GM13976 (cell line): ENCODE measurements around the gene ZNF728.
"Not testable (repeated sequence)": the region's sequence is repeated elsewhere in the genome, so short reads cannot be mapped to it uniquely, and the experiment has no call there.

Experiments used
- DNase-seq: peaks from one replicate; pipeline ENCODE4 v3.0.0; 2012; ENCODE audit warnings: low spot score
- CTCF ChIP-seq: IDR thresholded peaks from 2 replicates; pipeline ENCODE4 v1.5.1; 2012; ENCODE audit warnings: borderline replicate concordance, mild to moderate bottlenecking; ENCODE audit not compliant: insufficient read depth; ENCODE audit errors: extremely low read depth, missing control alignments, control extremely low read depth
- in situ Hi-C: fragments of 300-500 bp; cut with MboI; formaldehyde crosslinking; loops from one replicate; pipeline ENCODE4 v1.12.0; 2022; ENCODE audit warnings: low sequenced_read_pairs, mixed read lengths, inconsistent platforms; ENCODE audit not compliant: unreplicated experiment

Gene ZNF728

DNA sequence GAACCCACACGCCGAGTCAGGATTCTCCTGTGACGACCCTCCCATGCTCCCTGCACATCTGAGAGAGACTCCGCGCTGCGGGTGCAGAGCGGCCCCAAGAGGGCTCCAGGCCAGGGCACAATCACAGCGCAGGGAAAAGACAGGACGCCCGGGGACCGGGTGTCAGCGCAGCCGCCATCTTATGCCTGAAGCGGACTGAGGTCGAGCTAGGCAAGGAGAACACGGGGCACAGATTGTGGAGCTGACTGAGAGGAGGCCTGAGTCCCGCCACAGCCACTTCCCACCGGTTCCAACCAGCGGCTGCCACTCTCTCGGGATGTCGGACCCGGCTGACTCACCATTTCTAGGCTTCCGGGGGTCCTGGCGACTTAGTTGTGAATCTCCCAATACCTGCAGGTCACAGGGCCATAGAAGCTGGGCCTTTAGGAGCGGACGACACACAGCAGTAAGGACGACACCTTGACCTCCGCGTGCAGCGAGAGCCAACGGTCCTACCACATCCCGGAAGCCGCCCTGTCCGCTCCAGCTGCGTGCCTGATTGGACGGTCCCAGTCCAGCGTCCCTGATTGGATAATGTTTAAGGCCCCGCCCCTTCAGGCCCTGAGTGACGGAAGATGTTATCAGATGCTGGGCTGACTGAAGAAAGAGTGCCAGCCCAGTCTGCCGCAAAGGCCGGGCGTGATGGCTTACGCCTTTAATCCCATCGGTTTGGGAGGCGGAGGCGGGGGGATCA lies at the start of gene ZNF728:
Gene ZNF728, minus strand, starts transcription at position 487 of the 733 bp plus-strand sequence. Its CDS starts 146 bp downstream, at position 341.
- in situ Hi-C loops: no loop called here
- peak; percentile 11 for DNase-seq
- no peak for TF ChIP-seq CTCF

DNA sequence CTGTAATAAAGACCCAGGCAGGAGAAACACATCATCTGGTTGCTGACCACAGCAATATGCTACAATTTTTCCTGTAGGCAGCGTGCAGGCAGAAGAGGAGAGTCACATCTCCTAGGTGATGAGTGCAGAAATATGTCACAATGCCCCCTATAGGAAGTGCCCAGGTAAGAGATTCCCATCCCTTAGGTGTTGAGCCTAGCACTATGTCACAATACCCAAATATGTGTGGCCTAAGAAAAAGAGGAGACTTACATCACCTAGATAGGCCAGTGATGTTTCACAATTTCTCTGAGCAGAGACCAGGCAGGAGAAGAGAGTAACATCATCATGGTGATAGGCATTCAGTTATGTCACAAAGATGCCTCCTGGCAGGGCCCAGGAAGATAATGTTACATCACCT lies 49.4 kb upstream of the ZNF728 start:
- in situ Hi-C loops: no loop called here

GRCh38 chr19:23049256-23049655 lies 46.3 kb upstream of the ZNF728 start:
- no peak for DNase-seq
- TF ChIP-seq CTCF: no peak
- in situ Hi-C loops: no loop called here

More for the DNA sequence above, 49.4 kb upstream of the ZNF728 start:
- no peak for DNase-seq
- TF ChIP-seq CTCF: no peak

DNA sequence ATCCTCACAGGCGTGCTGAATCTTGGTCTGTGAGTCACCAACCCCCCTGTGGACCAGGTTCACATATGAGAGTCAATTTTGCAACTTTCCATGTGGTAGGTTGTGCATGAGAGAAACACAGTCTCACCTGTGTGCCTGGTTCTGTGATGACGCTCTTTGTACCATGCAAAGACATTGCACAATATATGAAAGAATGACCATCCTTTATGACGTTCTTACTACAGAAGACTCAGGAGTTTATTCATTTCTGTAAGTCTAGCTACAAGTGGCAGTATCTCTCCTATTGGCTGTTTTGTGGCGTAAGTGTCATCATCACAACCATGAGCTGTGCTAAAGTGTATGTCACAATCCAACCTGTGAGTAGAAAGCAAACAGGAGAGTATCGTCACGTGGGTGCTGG lies 43.8 kb upstream of the ZNF728 start:
- in situ Hi-C loops: no loop called here
- no peak for TF ChIP-seq CTCF
- DNase-seq: no peak

DNA sequence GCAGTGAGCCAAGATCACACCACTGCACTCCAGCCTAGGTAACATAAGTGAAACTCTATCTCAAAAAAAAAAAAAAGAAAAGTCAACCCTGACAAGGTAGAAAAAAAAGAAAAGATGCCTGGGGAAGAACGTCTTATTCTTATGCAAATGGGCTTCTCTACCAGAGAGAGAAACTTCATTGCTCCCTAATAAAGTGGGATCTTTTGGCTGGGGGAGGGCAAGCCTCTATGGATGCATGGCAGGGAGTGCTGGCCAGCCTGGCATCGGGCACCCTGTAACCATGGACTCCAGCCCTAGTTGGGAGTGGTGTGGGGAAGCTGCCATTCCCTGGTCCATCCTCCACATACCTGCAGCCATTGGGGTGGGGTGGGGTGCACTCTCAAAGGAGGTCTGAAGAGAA lies 30.7 kb upstream of the ZNF728 start:
- no peak for TF ChIP-seq CTCF
- in situ Hi-C loops: no loop called here
- no peak for DNase-seq

DNA sequence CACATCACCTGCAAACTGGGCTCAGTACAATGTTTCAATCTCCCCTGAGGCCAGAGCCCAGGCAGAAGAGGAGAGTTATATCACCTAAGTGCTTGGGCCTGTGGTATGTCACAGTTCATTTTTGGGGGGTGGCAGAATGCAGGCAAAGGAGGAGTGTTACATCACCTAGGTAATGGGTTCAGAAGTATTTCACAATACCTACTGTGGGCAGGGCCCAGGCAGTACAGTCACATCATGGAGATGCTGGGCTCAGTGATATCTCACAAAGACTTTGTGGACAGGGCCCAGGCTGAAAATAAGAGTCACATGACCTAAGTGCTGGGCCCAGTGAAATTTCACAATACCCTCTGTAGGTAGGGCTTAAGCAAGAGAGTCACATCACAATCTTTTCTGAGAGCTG lies 12.7 kb upstream of the ZNF728 start:
- no peak for TF ChIP-seq CTCF
- in situ Hi-C loops: no loop called here
- DNase-seq: no peak

DNA sequence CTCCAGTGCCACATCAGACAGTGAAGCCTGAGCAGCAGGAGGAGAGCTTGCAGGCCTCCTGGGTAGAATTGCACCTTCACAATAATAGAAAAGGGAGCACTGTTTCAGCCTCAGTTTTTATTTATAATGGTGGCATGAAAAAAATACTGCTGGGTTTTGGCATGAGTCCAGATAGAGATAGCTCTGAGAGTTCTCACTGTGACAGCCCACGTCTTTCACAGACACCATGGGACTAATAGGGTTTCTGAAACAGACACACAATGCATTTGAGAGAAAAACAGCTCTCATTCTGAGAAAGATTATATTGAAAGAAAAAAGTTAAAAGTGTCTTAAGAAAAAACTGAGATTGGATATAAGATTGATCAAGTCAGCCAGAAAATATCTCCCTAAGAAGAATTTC lies 8.0 kb downstream of the ZNF728 start:
- in situ Hi-C loops: not testable (repeated sequence)

More for the DNA sequence above, 8.0 kb downstream of the ZNF728 start:
- DNase-seq: not testable (repeated sequence)
